ENCODE measurements around the gene COL11A1.
"Not testable (repeated sequence)": the region's sequence is repeated elsewhere in the genome, so short reads cannot be mapped to it uniquely, and the experiment has no call there.

The COL11A1 gene

DNA sequence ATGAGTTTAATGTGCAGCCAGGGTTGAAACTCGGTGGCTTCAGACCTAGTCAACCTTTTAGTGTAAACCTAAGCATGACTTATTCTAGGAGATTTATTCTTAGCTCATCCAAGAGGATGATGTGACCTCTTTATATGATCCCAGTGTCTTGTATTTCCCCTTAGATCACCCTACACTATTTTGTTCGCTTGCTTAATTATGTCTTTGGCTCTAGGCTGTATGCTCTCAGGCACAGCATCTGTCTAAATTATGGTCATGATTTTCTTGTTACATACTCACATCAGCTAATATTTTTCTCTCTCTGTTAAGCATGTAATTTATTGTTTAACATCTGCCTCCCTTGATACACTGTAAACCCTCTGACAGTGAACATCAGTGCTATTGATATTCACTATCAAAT is 19.1 kb downstream of the COL11A1 start:
- Histone ChIP-seq H3K27ac (ENCODE audit: insufficient read depth, low read length, poor library complexity, severe bottlenecking) (no peak overlapping the region), H3K4me3 (ENCODE audit: insufficient read depth, low read depth, low read length, poor library complexity, severe bottlenecking) (no peak overlapping the region), H3K4me1 (ENCODE audit: control insufficient read depth, insufficient read depth, low read length, poor library complexity, severe bottlenecking) (no peaks in the 10 kb centered on the region), H3K36me3 (ENCODE audit: control insufficient read depth, insufficient read depth, low read length) (no peaks in the 10 kb centered on the region), H3K27me3 (replicated peaks; ENCODE audit: control insufficient read depth, insufficient read depth, low read length, poor library complexity, severe bottlenecking) (no peaks in the 10 kb centered on the region), H3K9me3 (ENCODE audit: control insufficient read depth, low read length) (no peaks in the 10 kb centered on the region)
- no peak for DNase-seq

DNA sequence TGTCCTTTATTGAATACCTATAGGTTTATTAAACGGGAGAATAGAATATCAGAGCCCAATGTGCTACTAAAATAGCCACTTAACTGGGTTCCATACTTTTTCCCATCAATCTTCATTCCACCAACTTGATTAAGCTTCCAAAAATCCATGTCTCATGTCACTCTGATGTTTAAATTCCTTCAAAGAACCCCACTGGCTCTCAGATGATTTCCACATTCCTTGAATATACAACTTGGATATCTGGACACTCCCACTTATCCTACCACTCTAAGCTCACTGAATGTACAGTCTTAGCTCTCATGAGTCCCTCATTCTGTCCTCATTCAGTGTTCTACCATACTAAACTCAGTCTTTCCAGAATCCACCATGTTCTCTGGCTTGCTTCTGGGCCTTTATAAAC is 21.1 kb downstream of the COL11A1 start:
- no peaks in the 10 kb centered on the region for H3K36me3 ChIP-seq (ENCODE audit: control insufficient read depth, insufficient read depth, low read length)
- H3K4me3 ChIP-seq (ENCODE audit: insufficient read depth, low read depth, low read length, poor library complexity, severe bottlenecking), result no peak overlapping the region
- no peaks in the 10 kb centered on the region for H3K4me1 ChIP-seq (ENCODE audit: control insufficient read depth, insufficient read depth, low read length, poor library complexity, severe bottlenecking)
- no peaks in the 10 kb centered on the region for H3K9me3 ChIP-seq (ENCODE audit: control insufficient read depth, low read length)
- no peak for DNase-seq
- H3K27ac ChIP-seq (ENCODE audit: insufficient read depth, low read length, poor library complexity, severe bottlenecking), result no peak overlapping the region
- no peaks in the 10 kb centered on the region for H3K27me3 ChIP-seq (replicated peaks; ENCODE audit: control insufficient read depth, insufficient read depth, low read length, poor library complexity, severe bottlenecking)

DNA sequence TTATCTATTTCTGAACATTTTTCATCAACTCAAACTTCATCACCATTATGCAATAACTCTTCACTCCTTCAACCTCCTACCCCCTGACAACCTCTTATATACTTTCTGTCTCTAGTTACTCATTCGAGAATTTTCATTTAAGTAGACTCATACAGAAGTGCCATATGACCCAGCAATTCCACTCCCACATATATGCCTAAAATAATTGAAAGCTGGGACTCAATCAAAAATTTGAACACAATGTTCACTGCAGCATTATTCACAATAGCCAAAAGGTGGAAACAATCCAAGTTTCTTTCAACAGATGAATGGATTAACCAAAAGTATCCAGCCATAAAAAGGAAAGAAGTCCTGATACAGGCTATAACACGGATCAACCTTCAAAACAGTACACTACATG is 24.1 kb downstream of the COL11A1 start:
- DNase-seq, result no peak
- H3K36me3 ChIP-seq (ENCODE audit: control insufficient read depth, insufficient read depth, low read length), result no peaks in the 10 kb centered on the region

DNA sequence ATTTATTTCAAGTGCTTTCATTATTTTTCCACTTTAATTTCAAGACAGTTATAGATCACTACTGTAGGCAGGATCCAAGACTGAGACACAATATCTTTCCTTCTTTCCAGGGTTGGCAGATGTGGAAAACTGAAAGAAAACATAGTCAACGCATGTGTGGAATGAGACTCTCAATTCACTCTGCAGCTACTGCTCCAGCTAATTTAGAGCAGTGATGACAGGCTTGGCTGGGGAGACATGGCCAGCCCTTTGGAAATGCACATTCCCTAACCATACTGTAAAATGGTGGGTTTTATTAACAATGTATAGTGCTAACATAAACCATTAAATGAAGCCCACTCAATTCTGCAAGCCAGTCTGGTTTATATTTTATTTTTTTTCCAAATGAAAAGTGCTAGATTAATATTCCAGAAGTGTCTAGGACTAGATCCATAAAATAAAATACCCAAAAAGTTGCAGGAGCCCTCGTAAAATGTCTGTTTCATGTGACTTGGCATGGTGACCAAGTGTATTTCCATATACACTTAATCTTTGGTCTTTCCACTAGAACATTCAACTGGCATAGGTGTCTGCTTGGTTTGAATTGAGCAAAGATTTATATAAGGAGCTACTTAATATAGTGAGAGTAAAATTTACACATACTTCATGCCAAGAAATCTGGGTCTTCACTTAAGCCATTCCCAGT is 32.9 kb downstream of the COL11A1 start:
- H3K4me3 ChIP-seq (ENCODE audit: insufficient read depth, low read depth, low read length, poor library complexity, severe bottlenecking), result no peak overlapping the region
- H3K9me3 ChIP-seq (ENCODE audit: control insufficient read depth, low read length), result no peaks in the 10 kb centered on the region
- H3K4me1 ChIP-seq (ENCODE audit: control insufficient read depth, insufficient read depth, low read length, poor library complexity, severe bottlenecking), result no peaks in the 10 kb centered on the region

More for the DNA sequence above, 24.1 kb downstream of the COL11A1 start:
- Histone ChIP-seq H3K27ac (ENCODE audit: insufficient read depth, low read length, poor library complexity, severe bottlenecking) (no peak overlapping the region), H3K27me3 (replicated peaks; ENCODE audit: control insufficient read depth, insufficient read depth, low read length, poor library complexity, severe bottlenecking) (no peaks in the 10 kb centered on the region), H3K9me3 (ENCODE audit: control insufficient read depth, low read length) (no peaks in the 10 kb centered on the region), H3K4me1 (ENCODE audit: control insufficient read depth, insufficient read depth, low read length, poor library complexity, severe bottlenecking) (no peaks in the 10 kb centered on the region), H3K4me3 (ENCODE audit: insufficient read depth, low read depth, low read length, poor library complexity, severe bottlenecking) (no peak overlapping the region)

DNA sequence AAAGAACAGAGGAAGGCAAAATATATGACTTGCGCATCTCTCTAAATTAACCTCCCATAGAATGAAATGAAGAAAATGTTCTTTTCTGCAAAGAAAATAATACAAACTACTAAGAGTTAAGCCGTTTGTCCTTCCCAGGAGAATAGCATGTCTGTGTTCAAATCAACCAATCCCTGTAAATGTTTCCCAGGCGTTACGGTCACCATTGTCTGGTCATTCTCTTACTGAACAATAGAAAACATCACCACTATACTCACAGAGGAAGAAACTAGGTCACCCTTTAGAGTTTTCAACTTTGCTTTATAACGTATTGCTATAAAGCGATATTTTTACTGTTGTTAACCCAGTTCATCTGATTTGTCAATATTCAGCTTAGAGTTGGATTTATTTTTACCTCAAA is 34.1 kb downstream of the COL11A1 start:
- no peaks in the 10 kb centered on the region for H3K27me3 ChIP-seq (replicated peaks; ENCODE audit: control insufficient read depth, insufficient read depth, low read length, poor library complexity, severe bottlenecking)
- H3K4me1 ChIP-seq (ENCODE audit: control insufficient read depth, insufficient read depth, low read length, poor library complexity, severe bottlenecking), result no peaks in the 10 kb centered on the region
- H3K27ac ChIP-seq (ENCODE audit: insufficient read depth, low read length, poor library complexity, severe bottlenecking), result no peak overlapping the region
- H3K9me3 ChIP-seq (ENCODE audit: control insufficient read depth, low read length), result no peaks in the 10 kb centered on the region
- no peaks in the 10 kb centered on the region for H3K36me3 ChIP-seq (ENCODE audit: control insufficient read depth, insufficient read depth, low read length)
- no peak for DNase-seq
- no peak overlapping the region for H3K4me3 ChIP-seq (ENCODE audit: insufficient read depth, low read depth, low read length, poor library complexity, severe bottlenecking)

More for the DNA sequence above, 32.9 kb downstream of the COL11A1 start:
- H3K36me3 ChIP-seq (ENCODE audit: control insufficient read depth, insufficient read depth, low read length), result no peaks in the 10 kb centered on the region
- H3K27ac ChIP-seq (ENCODE audit: insufficient read depth, low read length, poor library complexity, severe bottlenecking), result no peak overlapping the region
- no peak for DNase-seq
- no peaks in the 10 kb centered on the region for H3K27me3 ChIP-seq (replicated peaks; ENCODE audit: control insufficient read depth, insufficient read depth, low read length, poor library complexity, severe bottlenecking)

DNA sequence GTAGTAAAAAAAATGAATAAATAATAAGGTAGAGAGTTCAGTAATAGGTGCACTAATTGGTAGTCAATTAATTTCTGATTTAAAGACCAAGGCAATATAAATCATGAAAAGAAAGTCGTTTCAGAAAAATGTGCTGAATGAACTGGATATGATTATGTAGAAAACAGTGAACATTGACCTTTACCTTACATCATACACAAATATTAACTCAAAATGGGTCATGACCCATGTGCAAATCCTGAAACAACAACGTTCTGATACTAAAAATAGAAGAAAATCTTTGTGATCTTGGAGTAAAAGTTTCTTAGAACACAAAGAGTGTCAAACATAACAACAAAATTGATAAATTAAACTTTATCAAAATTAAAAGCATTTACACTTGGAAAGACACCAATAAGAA is 39.1 kb downstream of the COL11A1 start:
- no peak for DNase-seq
- H3K4me1 ChIP-seq (ENCODE audit: control insufficient read depth, insufficient read depth, low read length, poor library complexity, severe bottlenecking), result no peaks in the 10 kb centered on the region
- no peak overlapping the region for H3K4me3 ChIP-seq (ENCODE audit: insufficient read depth, low read depth, low read length, poor library complexity, severe bottlenecking)
- no peaks in the 10 kb centered on the region for H3K9me3 ChIP-seq (ENCODE audit: control insufficient read depth, low read length)
- no peaks in the 10 kb centered on the region for H3K36me3 ChIP-seq (ENCODE audit: control insufficient read depth, insufficient read depth, low read length)
- H3K27me3 ChIP-seq (replicated peaks; ENCODE audit: control insufficient read depth, insufficient read depth, low read length, poor library complexity, severe bottlenecking), result no peaks in the 10 kb centered on the region
- no peak overlapping the region for H3K27ac ChIP-seq (ENCODE audit: insufficient read depth, low read length, poor library complexity, severe bottlenecking)

DNA sequence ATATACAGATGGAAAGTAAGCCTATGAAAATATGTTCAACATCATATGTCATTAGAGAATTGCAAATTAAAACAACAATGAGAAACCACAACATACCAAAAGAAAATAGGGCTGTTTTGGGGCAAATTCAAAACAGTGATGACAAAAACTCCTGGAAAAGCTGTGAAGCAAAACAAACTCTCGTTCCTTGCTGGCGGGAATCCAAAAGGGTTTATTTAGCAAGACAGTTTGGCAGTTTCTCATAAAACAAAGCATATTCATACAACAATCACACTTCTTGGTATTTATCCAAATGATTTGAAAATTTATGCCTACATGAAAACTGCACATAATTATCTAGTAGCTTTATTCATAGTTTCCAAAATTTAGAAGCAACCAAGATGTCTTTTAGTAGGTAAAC is 44.4 kb downstream of the COL11A1 start:
- Histone ChIP-seq H3K4me1 (ENCODE audit: control insufficient read depth, insufficient read depth, low read length, poor library complexity, severe bottlenecking) (no peaks in the 10 kb centered on the region), H3K27me3 (replicated peaks; ENCODE audit: control insufficient read depth, insufficient read depth, low read length, poor library complexity, severe bottlenecking) (no peaks in the 10 kb centered on the region), H3K4me3 (ENCODE audit: insufficient read depth, low read depth, low read length, poor library complexity, severe bottlenecking) (no peak overlapping the region), H3K27ac (ENCODE audit: insufficient read depth, low read length, poor library complexity, severe bottlenecking) (no peak overlapping the region), H3K36me3 (ENCODE audit: control insufficient read depth, insufficient read depth, low read length) (no peaks in the 10 kb centered on the region), H3K9me3 (ENCODE audit: control insufficient read depth, low read length) (no peaks in the 10 kb centered on the region)
- no peak for DNase-seq

DNA sequence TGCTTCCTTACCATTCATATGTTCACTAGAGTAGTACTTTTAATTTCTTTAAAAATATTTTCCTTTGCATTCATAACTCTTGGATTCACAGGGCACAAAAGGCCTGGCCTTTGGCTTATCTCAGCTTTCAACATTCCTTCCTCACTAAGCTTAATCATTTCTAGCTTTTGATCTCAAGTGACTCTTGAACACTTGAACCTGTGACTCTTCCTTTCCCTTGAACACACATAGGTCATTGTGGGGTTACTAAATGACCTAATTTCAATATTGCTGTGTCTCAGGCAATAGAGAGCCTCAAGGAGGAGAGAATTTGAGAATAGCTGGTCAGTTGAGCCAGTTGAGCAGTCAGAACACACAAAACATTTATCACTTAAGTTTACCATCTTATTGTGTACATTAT is 49.9 kb downstream of the COL11A1 start:
- H3K36me3 ChIP-seq (ENCODE audit: control insufficient read depth, insufficient read depth, low read length), result no peaks in the 10 kb centered on the region
- H3K9me3 ChIP-seq (ENCODE audit: control insufficient read depth, low read length), result no peaks in the 10 kb centered on the region
- H3K27me3 ChIP-seq (replicated peaks; ENCODE audit: control insufficient read depth, insufficient read depth, low read length, poor library complexity, severe bottlenecking), result no peaks in the 10 kb centered on the region
- no peak overlapping the region for H3K27ac ChIP-seq (ENCODE audit: insufficient read depth, low read length, poor library complexity, severe bottlenecking)
- no peaks in the 10 kb centered on the region for H3K4me1 ChIP-seq (ENCODE audit: control insufficient read depth, insufficient read depth, low read length, poor library complexity, severe bottlenecking)
- no peak for DNase-seq
- no peak overlapping the region for H3K4me3 ChIP-seq (ENCODE audit: insufficient read depth, low read depth, low read length, poor library complexity, severe bottlenecking)

DNA sequence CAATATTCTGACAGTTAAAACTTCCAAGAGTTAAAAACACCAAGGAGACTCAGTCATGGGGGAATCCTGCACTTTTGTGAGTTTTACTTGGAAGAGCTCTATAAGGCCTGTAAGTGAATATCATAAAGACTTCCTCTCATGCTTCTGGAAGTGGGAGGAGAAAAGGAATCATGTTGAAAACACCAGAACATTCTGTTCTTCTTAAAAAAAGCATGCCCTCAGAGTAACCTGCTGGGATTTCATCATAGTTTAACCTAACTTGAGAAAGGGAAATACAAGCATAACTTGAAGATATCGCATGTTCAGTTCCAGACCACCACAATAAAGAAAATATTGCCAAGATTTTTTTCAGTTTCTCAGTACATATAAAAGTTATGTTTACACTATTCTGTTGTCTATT is 51.9 kb downstream of the COL11A1 start:
- Histone ChIP-seq H3K27me3 (replicated peaks; ENCODE audit: control insufficient read depth, insufficient read depth, low read length, poor library complexity, severe bottlenecking) (no peaks in the 10 kb centered on the region), H3K9me3 (ENCODE audit: control insufficient read depth, low read length) (no peaks in the 10 kb centered on the region), H3K27ac (ENCODE audit: insufficient read depth, low read length, poor library complexity, severe bottlenecking) (no peak overlapping the region), H3K4me3 (ENCODE audit: insufficient read depth, low read depth, low read length, poor library complexity, severe bottlenecking) (no peak overlapping the region), H3K4me1 (ENCODE audit: control insufficient read depth, insufficient read depth, low read length, poor library complexity, severe bottlenecking) (no peaks in the 10 kb centered on the region), H3K36me3 (ENCODE audit: control insufficient read depth, insufficient read depth, low read length) (no peaks in the 10 kb centered on the region)
- no peak for DNase-seq

DNA sequence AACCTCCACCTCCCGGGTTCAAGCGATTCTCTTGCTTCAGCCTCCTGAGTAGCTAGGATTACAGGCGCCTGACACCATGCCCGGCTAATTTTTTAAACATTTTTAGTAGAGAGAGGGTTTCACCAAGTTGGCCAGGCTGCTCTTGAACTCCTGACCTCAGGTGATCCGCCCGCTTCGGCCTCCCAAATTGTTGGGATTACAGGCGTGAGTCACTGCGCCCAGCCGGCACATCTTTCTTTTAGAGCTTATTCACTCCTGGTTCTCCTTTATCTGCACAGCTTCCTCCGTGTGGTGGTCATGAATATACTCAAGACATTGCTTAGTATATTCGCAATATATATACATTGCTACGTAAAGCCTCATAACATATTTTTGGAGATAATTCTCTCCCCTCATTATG is 80.2 kb downstream of the COL11A1 start:
- H3K27me3 ChIP-seq (replicated peaks; ENCODE audit: control insufficient read depth, insufficient read depth, low read length, poor library complexity, severe bottlenecking); H3K36me3 ChIP-seq (ENCODE audit: control insufficient read depth, insufficient read depth, low read length); H3K4me1 ChIP-seq (ENCODE audit: control insufficient read depth, insufficient read depth, low read length, poor library complexity, severe bottlenecking); DNase-seq; H3K9me3 ChIP-seq (ENCODE audit: control insufficient read depth, low read length); H3K27ac ChIP-seq (ENCODE audit: insufficient read depth, low read length, poor library complexity, severe bottlenecking); H3K4me3 ChIP-seq (ENCODE audit: insufficient read depth, low read depth, low read length, poor library complexity, severe bottlenecking): not testable (repeated sequence)
